H1 (cell line): Measurements from ENCODE around the gene PPP1R10. TPM values are rescaled to one million over a fixed set of nuclear protein-coding genes. Genes with fewer than 3 reads are reported as not detected.

ENCODE experiments used
- CREB1 ChIP-seq: IDR thresholded peaks from 2 replicates; pipeline ENCODE4 v1.6.1; 2012; ENCODE audit warnings: inconsistent platforms
- SP4 ChIP-seq: IDR thresholded peaks from 2 replicates; pipeline ENCODE4 v1.6.1; 2012; ENCODE audit warnings: low read length, inconsistent platforms
- microRNA counts: library from miRNA; unstranded; fragments of <30 nt; microRNA quantifications from one replicate; lab custom pipeline; 2015
- microRNA-seq, 2 experiments: library from miRNA; unstranded; fragments of <30 nt; microRNA quantifications; one replicate each; pipeline versions ENCODE4 to v1.2.0, GENCODE V29; 2016 to 2020; ENCODE audit warnings: borderline microRNAs expressed in 2 of 2, borderline number of aligned reads in 2 of 2, borderline replicate concordance in 1 of 2
- polyA plus RNA-seq, 7 experiments: library from polyadenylated mRNA; depleted of rRNA in 3 of 7; stranded (reverse) in 5 of 7; unstranded in 2 of 7; fragments of >200 nt in 5 of 7; fragments of 200-250 nt in 2 of 7; gene quantifications; 1 replicate in 5 of 7; 2 replicates in 1 of 7; 4 replicates in 1 of 7; pipeline versions ENCODE4 v1.2.1 to v1.2.3, GENCODE V29; 2011 to 2013; ENCODE audit warnings: missing spikeins in 2 of 7, mixed read lengths in 2 of 7
- small RNA-seq: library from polyadenylated mRNA; stranded (forward); fragments of <200 nt; extraction: miRNeasy Mini kit (QIAGEN cat#:217004); gene quantifications from one replicate; pipeline ENCODE3, GENCODE V24; 2013; ENCODE audit not compliant: insufficient read depth
- total RNA-seq: library from RNA; stranded (reverse); fragmentation: NEBNext Ultra II Directional; extraction: Animal tissue kit (Norgen Biotek cat#: 25700); gene quantifications from 2 replicates; pipeline ENCODE4 v1.2.1, GENCODE V29; 2021

PPP1R10 gene
- total and polyA plus RNA-seq, 2 of the 8 experiments (the other 6 are each of a cell fraction or from before 2014, with no cell fraction given) = 23.9 to 89.1 TPM

- no peak for TF ChIP-seq SP4
- TF ChIP-seq CREB1 = no peak
- TF ChIP-seq, all 59 proteins: peak for 0
Observed at GRCh38 chr6:30554404-30554803, 62.6 kb downstream of the PPP1R10 start (continued).

MicroRNA genes within 50 kb of the gene (microRNA counts, 767-probe panel; counts per million panel counts)
- microRNA hsa-miR-877-5p (lab: Ali Mortazavi, UCI) = 879 counts per million, percentile 95 among the panel's probes with 10 or more counts

Small RNA genes lying within 50 kb of the gene (microRNA-seq; reads per million reads assigned to microRNA genes)
- gene MIR877 = 73.9 to 93.6 reads per million in 2 experiments

Small RNA genes lying within 50 kb of the gene (small RNA-seq; reads per million reads assigned to genes)
- 309 reads per million, percentile 98 among the genes with 10 or more reads in this experiment for gene MIR877

Other genes starting within 250 kb of the PPP1R10 start
- gene HLA-E, start 127.7 kb downstream of the PPP1R10 start, total RNA-seq = 24.4 and 28.0 TPM in 2 replicates
- gene HLA-E, start 127.7 kb downstream of the PPP1R10 start, polyA plus RNA-seq (2011; rRNA removed) = 20.2 and 26.1 TPM in 2 replicates
- gene GNL1, start 60.8 kb downstream of the PPP1R10 start, total RNA-seq = 67.8 and 75.4 TPM in 2 replicates
- gene GNL1, start 60.8 kb downstream of the PPP1R10 start, polyA plus RNA-seq (2011; rRNA removed) = 42.4 and 52.9 TPM in 2 replicates
- gene PRR3, start 59.9 kb downstream of the PPP1R10 start, total RNA-seq = 10.5 and 11.6 TPM in 2 replicates
- 24.2 and 24.3 TPM in 2 replicates for gene PRR3, start 59.9 kb downstream of the PPP1R10 start, polyA plus RNA-seq (2011; rRNA removed)
- gene ABCF1, start 45.8 kb downstream of the PPP1R10 start, total RNA-seq = 119 and 123 TPM in 2 replicates
- gene ABCF1, start 45.8 kb downstream of the PPP1R10 start, polyA plus RNA-seq (2011; rRNA removed) = 48.8 and 59.5 TPM in 2 replicates
- gene MRPS18B, start 597 bp upstream of the PPP1R10 start, total RNA-seq = 57.8 and 60.7 TPM in 2 replicates
- 75.8 and 83.3 TPM in 2 replicates for gene MRPS18B, start 597 bp upstream of the PPP1R10 start, polyA plus RNA-seq (2011; rRNA removed)
- 14.6 and 15.9 TPM in 2 replicates for gene ATAT1, start 9.6 kb upstream of the PPP1R10 start, total RNA-seq
- 14.4 and 18.3 TPM in 2 replicates for gene ATAT1, start 9.6 kb upstream of the PPP1R10 start, polyA plus RNA-seq (2011; rRNA removed)
- gene C6orf136, start 29.9 kb upstream of the PPP1R10 start, total RNA-seq = 18.2 and 20.8 TPM in 2 replicates
- 23.1 and 30.4 TPM in 2 replicates for gene C6orf136, start 29.9 kb upstream of the PPP1R10 start, polyA plus RNA-seq (2011; rRNA removed)
- gene DHX16, start 55.8 kb upstream of the PPP1R10 start, total RNA-seq = 27.4 and 29.4 TPM in 2 replicates
- gene DHX16, start 55.8 kb upstream of the PPP1R10 start, polyA plus RNA-seq (2011; rRNA removed) = 44.4 and 53.8 TPM in 2 replicates
- 23.6 and 25.1 TPM in 2 replicates for gene PPP1R18, start 69.4 kb upstream of the PPP1R10 start, total RNA-seq
- 29.1 and 33.2 TPM in 2 replicates for gene PPP1R18, start 69.4 kb upstream of the PPP1R10 start, polyA plus RNA-seq (2011; rRNA removed)
- gene NRM, start 73.7 kb upstream of the PPP1R10 start, total RNA-seq = 27.3 and 28.0 TPM in 2 replicates
- gene NRM, start 73.7 kb upstream of the PPP1R10 start, polyA plus RNA-seq (2011; rRNA removed) = 50.4 and 55.4 TPM in 2 replicates
- gene MDC1, start 100.0 kb upstream of the PPP1R10 start, total RNA-seq = 68.0 and 81.1 TPM in 2 replicates
- 29.9 and 40.9 TPM in 2 replicates for gene MDC1, start 100.0 kb upstream of the PPP1R10 start, polyA plus RNA-seq (2011; rRNA removed)
- 1,880 and 1,905 TPM in 2 replicates for gene TUBB, start 103.1 kb upstream of the PPP1R10 start, total RNA-seq
- gene TUBB, start 103.1 kb upstream of the PPP1R10 start, polyA plus RNA-seq (2011; rRNA removed) = 2,449 and 3,022 TPM in 2 replicates
- 85.4 and 87.5 TPM in 2 replicates for gene FLOT1, start 125.4 kb upstream of the PPP1R10 start, total RNA-seq
- 88.1 and 103 TPM in 2 replicates for gene FLOT1, start 125.4 kb upstream of the PPP1R10 start, polyA plus RNA-seq (2011; rRNA removed)
- gene IER3, start 127.3 kb upstream of the PPP1R10 start, total RNA-seq = 26.2 and 26.5 TPM in 2 replicates
- 11.9 and 13.4 TPM in 2 replicates for gene IER3, start 127.3 kb upstream of the PPP1R10 start, polyA plus RNA-seq (2011; rRNA removed)